ENCODE measurements around the gene FOXQ1.

DNA sequence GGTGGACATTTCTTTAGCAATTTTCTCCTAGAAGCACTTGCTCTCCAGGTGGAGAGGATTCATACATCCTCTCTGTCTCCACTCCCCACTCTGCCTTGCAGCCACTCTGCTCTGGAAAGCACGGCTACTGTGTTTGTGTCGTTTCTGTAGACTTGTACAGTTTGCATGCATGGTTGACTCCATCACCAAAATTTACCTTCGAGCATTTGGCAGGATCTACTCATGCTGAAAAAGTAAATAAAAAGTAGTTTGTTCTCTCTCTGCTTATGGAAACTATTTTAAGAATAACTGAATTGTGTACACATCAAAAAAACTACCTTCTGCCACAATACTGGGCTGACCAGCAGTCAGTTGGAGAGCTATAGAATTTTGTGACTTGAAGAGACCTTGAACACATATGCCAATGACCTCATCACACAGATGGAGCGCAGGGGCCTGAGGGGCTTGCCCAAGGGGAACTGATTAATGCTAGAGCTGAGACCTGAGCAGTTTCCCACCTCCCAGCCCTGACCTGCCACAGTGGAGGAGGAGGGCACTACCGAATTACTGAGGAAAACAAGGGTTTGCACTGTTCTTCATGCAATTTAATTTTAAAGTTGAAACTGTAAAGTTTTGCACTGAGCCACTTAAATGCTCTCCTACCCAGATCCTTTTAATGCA is 33.7 kb upstream of the FOXQ1 start:
- TF ChIP-seq, protein P1, sequence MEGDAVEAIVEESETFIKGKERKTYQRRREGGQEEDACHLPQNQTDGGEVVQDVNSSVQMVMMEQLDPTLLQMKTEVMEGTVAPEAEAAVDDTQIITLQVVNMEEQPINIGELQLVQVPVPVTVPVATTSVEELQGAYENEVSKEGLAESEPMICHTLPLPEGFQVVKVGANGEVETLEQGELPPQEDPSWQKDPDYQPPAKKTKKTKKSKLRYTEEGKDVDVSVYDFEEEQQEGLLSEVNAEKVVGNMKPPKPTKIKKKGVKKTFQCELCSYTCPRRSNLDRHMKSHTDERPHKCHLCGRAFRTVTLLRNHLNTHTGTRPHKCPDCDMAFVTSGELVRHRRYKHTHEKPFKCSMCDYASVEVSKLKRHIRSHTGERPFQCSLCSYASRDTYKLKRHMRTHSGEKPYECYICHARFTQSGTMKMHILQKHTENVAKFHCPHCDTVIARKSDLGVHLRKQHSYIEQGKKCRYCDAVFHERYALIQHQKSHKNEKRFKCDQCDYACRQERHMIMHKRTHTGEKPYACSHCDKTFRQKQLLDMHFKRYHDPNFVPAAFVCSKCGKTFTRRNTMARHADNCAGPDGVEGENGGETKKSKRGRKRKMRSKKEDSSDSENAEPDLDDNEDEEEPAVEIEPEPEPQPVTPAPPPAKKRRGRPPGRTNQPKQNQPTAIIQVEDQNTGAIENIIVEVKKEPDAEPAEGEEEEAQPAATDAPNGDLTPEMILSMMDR (IDR thresholded peaks at IDR 0.05): no peak
- TF ChIP-seq POLR2AphosphoS5 (IDR thresholded peaks at IDR 0.05): peak; percentile 30
- TF ChIP-seq POLR2A (IDR thresholded peaks at IDR 0.05): no peak

All from prostate gland (tissue), 2 donors.